Measurements from ENCODE around the gene CYP2A7. TPM values are rescaled to one million over a fixed set of nuclear protein-coding genes. Genes with fewer than 3 reads are reported as not detected.
A peak's percentile ranks its signal among the peaks of the same experiment; 100 is the strongest.
"Not testable (repeated sequence)": the region's sequence is repeated elsewhere in the genome, so short reads cannot be mapped to it uniquely, and the experiment has no call there.

The CYP2A7 gene
- total RNA-seq, 1 donor from 2014 or later, result 4.9 TPM

- peaks cover 7% of the 10 kb centered on the region for H3K4me1 ChIP-seq
- intact Hi-C loops (cut with DNase I), result no loop called here
- H3K4me3 ChIP-seq, result no peak overlapping the region
- TF ChIP-seq CTCF (IDR thresholded peaks at IDR 0.05) (no peak), POLR2A (IDR thresholded peaks at IDR 0.05) (no peak), POLR2AphosphoS5 (IDR thresholded peaks at IDR 0.05; ENCODE audit: insufficient read depth in 1 of 2, low read depth in 1 of 2) (no peak)
- H3K27ac ChIP-seq, result no peak overlapping the region
- H3K9me3 ChIP-seq, result no peaks in the 10 kb centered on the region
- no peak for DNase-seq (ENCODE audit: extremely low spot score in 2 of 2)
- no peaks in the 10 kb centered on the region for H3K27me3 ChIP-seq
- H3K36me3 ChIP-seq, result no peaks in the 10 kb centered on the region
Measured at GRCh38 chr19:40896418-40896796, 14.4 kb upstream of the CYP2A7 start.

GRCh38 chr19:40893112-40893511 lies 11.1 kb upstream of the CYP2A7 start:
- H3K4me3 ChIP-seq, result no peak overlapping the region
- H3K36me3 ChIP-seq, result no peaks in the 10 kb centered on the region
- TF ChIP-seq CTCF (IDR thresholded peaks at IDR 0.05), result no peak
- no peak for TF ChIP-seq POLR2AphosphoS5 (IDR thresholded peaks at IDR 0.05; ENCODE audit: insufficient read depth in 1 of 2, low read depth in 1 of 2)
- no peak for TF ChIP-seq POLR2A (IDR thresholded peaks at IDR 0.05)
- no peaks in the 10 kb centered on the region for H3K9me3 ChIP-seq
- no peak overlapping the region for H3K27ac ChIP-seq
- no peak for DNase-seq (ENCODE audit: extremely low spot score in 2 of 2)
- no peaks in the 10 kb centered on the region for H3K27me3 ChIP-seq
- intact Hi-C loops (cut with DNase I), result no loop called here
- H3K4me1 ChIP-seq, result peaks cover 9% of the 10 kb centered on the region

GRCh38 chr19:40889366-40889765 lies 7.3 kb upstream of the CYP2A7 start:
- peaks cover 8% of the 10 kb centered on the region for H3K4me1 ChIP-seq
- intact Hi-C loops (cut with DNase I), result no loop called here
- H3K27me3 ChIP-seq, result no peaks in the 10 kb centered on the region
- H3K9me3 ChIP-seq, result no peaks in the 10 kb centered on the region
- H3K36me3 ChIP-seq, result no peaks in the 10 kb centered on the region
- no peak overlapping the region for H3K4me3 ChIP-seq
- TF ChIP-seq POLR2A (IDR thresholded peaks at IDR 0.05) (no peak), CTCF (IDR thresholded peaks at IDR 0.05) (no peak), POLR2AphosphoS5 (IDR thresholded peaks at IDR 0.05; ENCODE audit: insufficient read depth in 1 of 2, low read depth in 1 of 2) (no peak)
- no peak overlapping the region for H3K27ac ChIP-seq
- no peak for DNase-seq (ENCODE audit: extremely low spot score in 2 of 2)

- H3K9me3 ChIP-seq, result no peaks in the 10 kb centered on the region
- TF ChIP-seq POLR2AphosphoS5 (IDR thresholded peaks at IDR 0.05; ENCODE audit: insufficient read depth in 1 of 2, low read depth in 1 of 2) (no peak), CTCF (IDR thresholded peaks at IDR 0.05) (no peak), POLR2A (IDR thresholded peaks at IDR 0.05) (no peak)
- H3K27me3 ChIP-seq, result no peaks in the 10 kb centered on the region
- H3K36me3 ChIP-seq, result no peaks in the 10 kb centered on the region
- intact Hi-C loops (cut with DNase I), result no loop called here
- no peak overlapping the region for H3K4me3 ChIP-seq
- peak overlapping the region; percentile 42 for H3K27ac ChIP-seq
- H3K4me1 ChIP-seq, result peaks cover 8% of the 10 kb centered on the region
- DNase-seq (ENCODE audit: extremely low spot score in 2 of 2), result no peak
Measured at GRCh38 chr19:40888191-40888590, 6.2 kb upstream of the CYP2A7 start.

GRCh38 chr19:40884187-40884931 lies 2.3 kb upstream of the CYP2A7 start:
- H3K9me3 ChIP-seq; DNase-seq (ENCODE audit: extremely low spot score in 2 of 2); H3K27me3 ChIP-seq; H3K4me3 ChIP-seq; intact Hi-C loops (cut with DNase I); H3K4me1 ChIP-seq; H3K27ac ChIP-seq; H3K36me3 ChIP-seq: not testable (repeated sequence)

GRCh38 chr19:40879349-40879748 lies 2.7 kb downstream of the CYP2A7 start:
- H3K9me3 ChIP-seq; H3K4me3 ChIP-seq; H3K36me3 ChIP-seq; DNase-seq (ENCODE audit: extremely low spot score in 2 of 2); intact Hi-C loops (cut with DNase I); H3K4me1 ChIP-seq; H3K27ac ChIP-seq; H3K27me3 ChIP-seq: not testable (repeated sequence)

Measured in vagina (tissue), 2 donors.